Measurements from ENCODE around the gene ZFYVE9.
A peak's percentile ranks its signal among the peaks of the same experiment; 100 is the strongest.
"Not testable (repeated sequence)": the region's sequence is repeated elsewhere in the genome, so short reads cannot be mapped to it uniquely, and the experiment has no call there.

Gene ZFYVE9

DNA sequence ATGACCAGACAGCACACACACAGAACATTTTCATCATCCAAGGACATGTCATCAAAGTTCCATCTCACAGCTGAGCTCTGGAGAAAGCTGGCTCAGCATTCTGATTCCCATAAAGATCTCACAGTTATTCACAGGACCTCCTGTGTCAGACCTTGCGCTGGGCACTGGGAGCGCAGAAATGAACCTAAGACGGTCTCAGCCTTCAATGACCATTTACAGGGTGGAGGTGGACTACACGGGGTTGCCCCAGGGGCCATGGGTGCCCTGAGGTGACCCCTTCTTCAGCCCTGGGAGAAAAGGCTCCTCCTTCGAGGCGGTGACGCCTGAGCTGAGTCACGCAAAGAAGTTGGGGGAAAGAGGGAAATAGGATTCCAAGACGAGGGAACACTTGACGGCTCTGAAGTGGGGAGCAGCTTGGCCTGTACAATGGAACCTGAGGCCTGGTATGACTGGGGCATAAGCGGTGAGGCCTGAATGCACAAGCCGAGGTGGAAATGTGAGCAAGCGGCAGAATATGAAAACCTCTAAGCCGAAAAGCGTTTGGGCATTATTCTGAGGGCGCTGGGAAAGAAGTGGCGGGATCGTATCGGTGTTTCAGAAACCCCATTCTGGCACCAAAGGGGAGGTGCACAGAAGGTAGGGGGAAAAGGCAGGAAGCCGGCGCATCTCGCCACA lies 223.3 kb downstream of the ZFYVE9 start:
- Histone ChIP-seq H3K4me3 (ENCODE audit: low read length) (peak overlapping the region; percentile 89), H3K4me1 (ENCODE audit: insufficient read depth, low read length) (peaks cover 8% of the 10 kb centered on the region), H3K9ac (ENCODE audit: low read depth, low read length) (peak overlapping the region; percentile 82), H3K27me3 (ENCODE audit: insufficient read depth, low read length) (no peaks in the 10 kb centered on the region), H3K27ac (ENCODE audit: low read depth, low read length) (peak overlapping the region; percentile 92), H3K36me3 (ENCODE audit: insufficient read depth, low read length) (peaks cover 34% of the 10 kb centered on the region), H3K9me3 (ENCODE audit: insufficient read depth, low read depth, low read length) (no peaks in the 10 kb centered on the region)
- 12% methylated on average over 22 of the region's 22 CpGs for WGBS

DNA sequence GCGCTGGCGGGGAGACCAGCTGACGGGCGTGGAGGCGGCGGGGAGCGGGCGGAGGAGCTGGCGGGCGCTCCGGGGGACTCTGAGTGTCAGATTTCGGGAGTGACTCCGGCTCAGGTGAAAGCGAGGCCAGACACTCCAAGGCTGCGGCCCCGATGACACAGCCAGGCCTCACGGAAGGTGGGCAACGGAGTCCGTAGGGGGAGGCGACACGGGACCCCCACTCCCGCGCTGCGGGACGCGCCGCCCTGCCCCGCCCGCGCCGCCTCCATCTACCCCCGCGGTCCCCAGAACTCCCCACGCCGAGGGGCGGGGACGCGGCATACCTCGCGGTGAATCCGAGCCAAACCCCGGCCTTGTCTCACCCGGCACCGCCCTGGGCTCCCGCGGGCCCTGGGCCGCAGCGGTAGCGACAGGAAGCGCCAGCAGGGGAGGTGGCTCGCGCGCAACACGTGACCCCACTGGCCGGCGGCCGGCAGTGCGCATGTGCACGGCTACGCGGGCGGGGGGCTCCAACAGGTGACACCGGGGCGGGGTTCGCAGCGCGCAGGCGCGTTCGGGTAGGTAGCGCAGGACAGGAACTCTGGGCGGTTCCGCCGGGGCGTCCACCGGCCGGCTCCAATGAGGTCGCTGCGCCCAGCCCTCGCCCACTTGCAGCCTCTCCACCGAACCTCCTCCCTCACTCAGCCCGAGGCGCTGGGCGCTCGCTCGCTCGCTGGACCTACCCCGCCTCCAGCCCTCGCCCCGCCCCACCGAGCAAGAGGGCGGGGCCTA lies 224.0 kb downstream of the ZFYVE9 start, which contains the start of gene CC2D1B:
Gene CC2D1B, minus strand, starts transcription at position 460 of the 771 bp plus-strand sequence. CDS start 1,585 bp downstream, outside the sequence.
- Histone ChIP-seq H3K4me1 (ENCODE audit: insufficient read depth, low read length) (peaks cover 8% of the 10 kb centered on the region), H3K4me3 (ENCODE audit: low read length) (peak within 1 kb of the TSS; percentile 89), H3K9ac (ENCODE audit: low read depth, low read length) (peak within 1 kb of the TSS; percentile 82), H3K27ac (ENCODE audit: low read depth, low read length) (peak within 1 kb of the TSS; percentile 92), H3K9me3 (ENCODE audit: insufficient read depth, low read depth, low read length) (no peaks in the 10 kb centered on the region), H3K36me3 (ENCODE audit: insufficient read depth, low read length) (peaks cover 27% of the 10 kb centered on the region), H3K27me3 (ENCODE audit: insufficient read depth, low read length) (no peaks in the 10 kb centered on the region)
- WGBS: under 1% methylated on average over 92 of the region's 92 CpGs

DNA sequence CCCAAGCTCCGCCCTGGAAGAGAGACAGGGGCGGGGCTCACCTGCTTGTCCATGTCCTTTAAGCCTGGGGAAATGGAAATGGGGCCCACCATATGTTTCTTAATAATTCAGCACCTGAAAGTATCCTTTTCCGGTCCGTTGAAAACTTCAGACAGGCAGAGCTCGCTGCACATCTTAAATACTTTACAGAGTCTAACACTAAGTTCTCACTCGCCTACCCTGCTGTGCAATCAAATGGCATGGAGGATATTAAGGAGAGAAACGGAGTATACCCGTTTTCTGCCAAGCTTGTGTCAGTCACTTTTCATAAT lies 224.6 kb downstream of the ZFYVE9 start:
- Histone ChIP-seq H3K9me3 (ENCODE audit: insufficient read depth, low read depth, low read length) (no peaks in the 10 kb centered on the region), H3K9ac (ENCODE audit: low read depth, low read length) (no peak overlapping the region), H3K36me3 (ENCODE audit: insufficient read depth, low read length) (peaks cover 23% of the 10 kb centered on the region), H3K27ac (ENCODE audit: low read depth, low read length) (peak overlapping the region; percentile 92; the same call in 1 of the 2 replicates), H3K27me3 (ENCODE audit: insufficient read depth, low read length) (no peaks in the 10 kb centered on the region), H3K4me1 (ENCODE audit: insufficient read depth, low read length) (peaks cover 8% of the 10 kb centered on the region), H3K4me3 (ENCODE audit: low read length) (peak overlapping the region; percentile 89)
- WGBS: 42% methylated on average over 8 of the region's 8 CpGs

DNA sequence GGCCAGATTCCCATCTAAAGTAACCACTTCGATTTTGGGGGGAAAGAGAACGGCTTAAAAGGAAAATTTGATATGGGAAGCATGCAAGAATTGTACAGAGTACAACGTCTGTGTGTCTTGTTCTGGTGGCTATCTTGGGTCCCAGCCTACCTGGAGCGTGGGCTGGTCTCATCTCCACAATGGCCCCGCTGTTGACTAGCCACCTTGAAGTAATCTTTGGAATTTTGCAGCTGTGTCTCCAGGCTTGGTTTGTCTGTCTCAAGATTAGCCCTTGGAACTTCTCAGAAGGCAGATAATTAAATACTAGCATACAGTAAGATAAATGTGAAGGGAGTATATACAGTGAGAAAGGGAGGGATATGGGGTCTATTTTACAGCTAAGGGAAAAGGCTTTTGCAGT lies 225.4 kb downstream of the ZFYVE9 start:
- no peak overlapping the region for H3K9ac ChIP-seq (ENCODE audit: low read depth, low read length)

DNA sequence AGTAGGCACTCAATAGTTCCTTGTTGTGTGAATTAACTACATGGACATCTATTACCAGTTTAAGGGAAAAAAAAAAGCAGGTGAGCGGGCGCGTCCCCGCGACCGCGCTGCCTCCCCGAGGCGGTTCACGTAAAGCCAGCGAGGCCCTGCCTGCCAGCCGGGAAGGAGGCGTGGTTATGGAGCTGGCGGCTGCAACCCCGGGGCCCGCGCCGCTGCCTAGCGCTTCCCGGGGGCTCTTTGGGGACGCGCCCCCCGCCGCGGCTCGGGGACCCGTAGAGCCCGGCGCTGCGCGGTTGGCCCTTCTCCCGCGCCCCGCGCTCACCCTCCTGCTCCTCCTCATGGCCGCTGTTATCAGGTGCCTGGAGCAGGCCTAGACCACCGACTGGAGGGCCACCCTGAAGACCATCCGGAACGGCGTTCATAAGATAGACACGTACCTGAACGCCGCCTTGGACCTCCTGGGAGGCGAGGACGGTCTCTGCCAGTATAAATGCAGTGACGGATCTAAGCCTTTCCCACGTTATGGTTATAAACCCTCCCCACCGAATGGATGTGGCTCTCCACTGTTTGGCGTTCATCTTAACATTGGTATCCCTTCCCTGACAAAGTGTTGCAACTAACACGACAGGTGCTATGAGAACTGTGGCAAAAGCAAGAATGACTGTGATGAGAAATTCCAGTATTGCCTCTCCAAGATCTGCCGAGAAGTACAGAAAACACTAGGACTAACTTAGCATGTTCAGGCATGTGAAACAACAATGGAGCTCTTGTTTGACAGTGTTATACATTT lies 226.7 kb downstream of the ZFYVE9 start:
- peak overlapping the region; percentile 50 for H3K9ac ChIP-seq (ENCODE audit: low read depth, low read length)
- no peaks in the 10 kb centered on the region for H3K27me3 ChIP-seq (ENCODE audit: insufficient read depth, low read length)
- H3K9me3 ChIP-seq (ENCODE audit: insufficient read depth, low read depth, low read length): no peaks in the 10 kb centered on the region
- peaks cover 8% of the 10 kb centered on the region for H3K4me1 ChIP-seq (ENCODE audit: insufficient read depth, low read length)
- peak overlapping the region; percentile 58 for H3K4me3 ChIP-seq (ENCODE audit: low read length)
- peaks cover 24% of the 10 kb centered on the region for H3K36me3 ChIP-seq (ENCODE audit: insufficient read depth, low read length)
- no peak overlapping the region for H3K27ac ChIP-seq (ENCODE audit: low read depth, low read length)
- WGBS: 5% methylated on average over 51 of the region's 51 CpGs

More for the DNA sequence above, 225.4 kb downstream of the ZFYVE9 start:
- no peak overlapping the region for H3K4me3 ChIP-seq (ENCODE audit: low read length)
- WGBS: 92% methylated on average over 5 of the region's 5 CpGs
- peaks cover 8% of the 10 kb centered on the region for H3K4me1 ChIP-seq (ENCODE audit: insufficient read depth, low read length)
- H3K27ac ChIP-seq (ENCODE audit: low read depth, low read length): no peak overlapping the region
- no peaks in the 10 kb centered on the region for H3K9me3 ChIP-seq (ENCODE audit: insufficient read depth, low read depth, low read length)
- no peaks in the 10 kb centered on the region for H3K27me3 ChIP-seq (ENCODE audit: insufficient read depth, low read length)
- peaks cover 21% of the 10 kb centered on the region for H3K36me3 ChIP-seq (ENCODE audit: insufficient read depth, low read length)

DNA sequence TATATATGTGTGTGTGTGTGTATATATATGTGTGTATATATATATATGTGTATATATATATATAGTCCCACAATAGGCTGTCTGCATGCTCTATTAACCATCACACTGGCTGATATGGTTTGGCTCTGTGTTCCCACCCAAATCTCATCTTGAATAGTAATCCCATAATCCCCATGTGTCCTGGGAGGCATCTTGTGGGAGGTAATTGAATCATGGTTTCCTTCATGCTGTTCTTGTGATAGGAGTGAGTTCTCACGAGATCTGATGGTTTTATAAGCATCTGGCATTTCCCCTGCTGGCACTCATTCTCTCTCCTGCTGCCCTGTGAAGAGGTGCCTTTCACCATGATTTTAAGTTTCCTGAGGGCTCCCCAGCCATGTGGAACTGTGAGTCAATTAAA lies 228.0 kb downstream of the ZFYVE9 start:
- 64% methylated on average over 1 of the region's 1 CpG for WGBS
- H3K36me3 ChIP-seq (ENCODE audit: insufficient read depth, low read length): peaks cover 33% of the 10 kb centered on the region
- not testable (repeated sequence) for H3K4me3 ChIP-seq (ENCODE audit: low read length); H3K9ac ChIP-seq (ENCODE audit: low read depth, low read length); H3K4me1 ChIP-seq (ENCODE audit: insufficient read depth, low read length); H3K27me3 ChIP-seq (ENCODE audit: insufficient read depth, low read length); H3K27ac ChIP-seq (ENCODE audit: low read depth, low read length); H3K9me3 ChIP-seq (ENCODE audit: insufficient read depth, low read depth, low read length)

DNA sequence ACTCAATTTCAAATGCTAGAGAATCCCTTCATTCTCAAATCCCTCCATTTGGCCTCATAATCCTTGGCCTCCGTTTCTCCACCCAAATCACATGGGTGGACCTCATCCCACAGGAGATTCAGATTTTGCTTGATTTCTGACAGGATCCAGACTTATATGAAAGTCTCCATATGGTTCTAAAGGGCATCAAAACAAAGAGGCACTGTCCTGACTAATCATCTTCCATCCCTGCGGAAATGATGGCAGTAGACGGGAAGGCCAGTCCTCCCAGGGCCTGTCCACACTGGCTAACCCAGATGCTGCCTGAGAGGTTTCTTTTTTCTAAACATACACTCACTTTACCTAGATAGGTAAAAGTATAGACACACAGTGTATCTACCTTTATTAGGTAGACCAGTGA lies 243.5 kb downstream of the ZFYVE9 start:
- H3K27me3 ChIP-seq (ENCODE audit: insufficient read depth, low read length): no peaks in the 10 kb centered on the region
- H3K9ac ChIP-seq (ENCODE audit: low read depth, low read length): no peak overlapping the region
- no peaks in the 10 kb centered on the region for H3K4me1 ChIP-seq (ENCODE audit: insufficient read depth, low read length)
- no peak overlapping the region for H3K4me3 ChIP-seq (ENCODE audit: low read length)
- H3K36me3 ChIP-seq (ENCODE audit: insufficient read depth, low read length): peaks cover 99% of the 10 kb centered on the region
- H3K9me3 ChIP-seq (ENCODE audit: insufficient read depth, low read depth, low read length): no peaks in the 10 kb centered on the region
- WGBS: 93% methylated on average over 3 of the region's 3 CpGs
- no peak overlapping the region for H3K27ac ChIP-seq (ENCODE audit: low read depth, low read length)

DNA sequence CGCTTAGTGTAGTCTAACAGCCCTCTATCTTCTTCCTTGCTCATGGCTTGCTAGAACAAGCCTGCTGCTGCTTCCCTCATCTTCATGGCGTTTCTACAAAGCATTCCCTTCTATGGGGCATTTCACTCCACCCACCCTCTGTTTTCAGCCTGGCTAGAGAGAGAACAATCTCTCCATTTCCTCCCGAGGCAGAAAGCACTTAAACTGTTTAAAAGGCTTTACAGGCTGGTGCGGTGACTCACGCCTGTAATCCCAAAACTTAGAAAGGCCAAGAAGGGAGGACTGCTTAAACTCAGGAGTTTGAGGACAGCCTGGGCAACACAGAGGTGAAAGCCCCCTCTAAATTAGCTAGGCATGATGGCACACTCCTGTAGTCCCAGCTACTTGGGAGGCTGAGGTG lies 244.6 kb downstream of the ZFYVE9 start:
- Histone ChIP-seq H3K27ac (ENCODE audit: low read depth, low read length) (no peak overlapping the region), H3K4me1 (ENCODE audit: insufficient read depth, low read length) (no peaks in the 10 kb centered on the region), H3K9me3 (ENCODE audit: insufficient read depth, low read depth, low read length) (no peaks in the 10 kb centered on the region), H3K9ac (ENCODE audit: low read depth, low read length) (no peak overlapping the region), H3K36me3 (ENCODE audit: insufficient read depth, low read length) (peaks cover 95% of the 10 kb centered on the region), H3K27me3 (ENCODE audit: insufficient read depth, low read length) (no peaks in the 10 kb centered on the region), H3K4me3 (ENCODE audit: low read length) (no peak overlapping the region)
- WGBS: 90% methylated on average over 5 of the region's 5 CpGs

DNA sequence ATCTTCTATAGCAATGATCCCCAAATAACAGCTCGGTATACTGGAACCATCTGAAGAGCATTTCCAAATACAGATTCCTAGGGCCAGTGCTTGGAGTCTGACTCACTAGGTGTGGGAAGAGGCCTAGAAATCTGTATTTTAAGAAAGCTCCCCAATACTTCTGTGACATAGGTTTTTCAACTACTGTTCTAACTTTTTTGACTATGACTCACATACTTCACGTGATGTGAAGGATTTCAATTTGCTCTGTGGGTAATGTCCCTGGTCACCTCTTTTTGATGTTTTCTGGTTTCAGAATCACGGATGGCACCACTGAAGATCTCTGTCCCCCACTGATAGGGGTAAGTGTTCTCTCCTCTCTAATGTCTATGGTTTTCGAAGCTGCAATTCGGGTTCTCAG lies 251.3 kb downstream of the ZFYVE9 start:
- no peaks in the 10 kb centered on the region for H3K4me1 ChIP-seq (ENCODE audit: insufficient read depth, low read length)
- no peak overlapping the region for H3K27ac ChIP-seq (ENCODE audit: low read depth, low read length)
- WGBS: 95% methylated on average over 5 of the region's 5 CpGs
- H3K9me3 ChIP-seq (ENCODE audit: insufficient read depth, low read depth, low read length): no peaks in the 10 kb centered on the region
- H3K36me3 ChIP-seq (ENCODE audit: insufficient read depth, low read length): peaks cover 91% of the 10 kb centered on the region
- no peaks in the 10 kb centered on the region for H3K27me3 ChIP-seq (ENCODE audit: insufficient read depth, low read length)
- H3K9ac ChIP-seq (ENCODE audit: low read depth, low read length): no peak overlapping the region
- H3K4me3 ChIP-seq (ENCODE audit: low read length): no peak overlapping the region

Measured in HUES64 (cell line).